Skin of body (tissue), 2 donors: Measurements from ENCODE around the gene CCL8. TPM values are rescaled to one million over a fixed set of nuclear protein-coding genes. Genes with fewer than 3 reads are reported as not detected.

Experiments
- DNase-seq: peaks from one replicate; lab custom pipeline; 2025; lab: John Stamatoyannopoulos, UW
- total RNA-seq: library from RNA; depleted of rRNA; stranded (reverse); fragments of >200 nt; gene quantifications from one replicate; pipeline ENCODE4 v1.2.3, GENCODE V29; 2014

Gene CCL8
- 3.1 TPM for total RNA-seq

DNA sequence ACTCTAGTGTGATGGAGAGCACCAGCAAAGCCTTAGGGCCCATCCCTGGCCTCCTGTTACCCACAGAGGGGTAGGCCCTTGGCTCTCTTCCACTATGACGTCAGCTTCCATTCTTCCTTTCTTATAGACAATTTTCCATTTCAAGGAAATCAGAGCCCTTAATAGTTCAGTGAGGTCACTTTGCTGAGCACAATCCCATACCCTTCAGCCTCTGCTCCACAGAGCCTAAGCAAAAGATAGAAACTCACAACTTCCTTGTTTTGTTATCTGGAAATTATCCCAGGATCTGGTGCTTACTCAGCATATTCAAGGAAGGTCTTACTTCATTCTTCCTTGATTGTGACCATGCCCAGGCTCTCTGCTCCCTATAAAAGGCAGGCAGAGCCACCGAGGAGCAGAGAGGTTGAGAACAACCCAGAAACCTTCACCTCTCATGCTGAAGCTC, at the start of gene CCL8:
Gene CCL8 (plus strand): TSS at position 397 of the 445 bp plus-strand sequence. CDS start 67 bp downstream, outside the sequence.
- peak; percentile 10 for DNase-seq

DNA sequence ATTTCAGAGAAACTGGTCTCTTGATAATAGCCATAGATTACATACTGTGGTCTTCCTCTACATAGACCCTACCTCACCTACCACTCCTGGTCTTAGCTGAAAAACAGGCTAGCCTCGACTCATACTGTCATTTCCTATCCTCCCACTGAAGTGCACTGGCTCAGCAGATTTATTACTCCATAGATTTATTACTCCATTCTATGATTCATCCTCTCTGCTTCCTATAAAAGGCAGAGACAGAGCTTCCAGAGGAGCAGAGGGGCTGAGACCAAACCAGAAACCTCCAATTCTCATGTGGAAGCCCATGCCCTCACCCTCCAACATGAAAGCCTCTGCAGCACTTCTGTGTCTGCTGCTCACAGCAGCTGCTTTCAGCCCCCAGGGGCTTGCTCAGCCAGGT, 49.3 kb upstream of the CCL8 start, which contains the start of gene CCL7:
Gene CCL7 (plus strand): TSS at position 253 of the 400 bp plus-strand sequence. CDS start 70 bp downstream, at position 323.
- DNase-seq, result no peak

DNA sequence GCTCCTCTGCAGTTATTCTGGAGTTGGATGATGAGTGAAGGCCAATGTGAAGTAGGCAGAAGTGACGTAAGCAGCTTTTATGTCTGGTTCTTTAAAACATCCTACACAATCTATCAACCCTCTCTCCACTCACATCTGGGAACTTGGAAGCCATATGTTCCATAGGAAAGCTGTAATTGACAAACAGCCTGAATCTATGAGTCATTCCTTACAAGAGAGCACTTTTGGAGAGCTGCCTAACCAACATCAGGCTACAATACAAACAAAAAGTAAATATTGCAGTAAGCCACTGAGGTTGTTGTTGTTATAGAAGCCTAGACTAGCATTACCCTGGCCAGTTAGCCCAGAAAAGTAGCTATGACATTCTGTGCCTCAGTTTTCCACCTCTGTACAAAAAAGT, 43.4 kb upstream of the CCL8 start:
- peak; percentile 95 for DNase-seq

DNA sequence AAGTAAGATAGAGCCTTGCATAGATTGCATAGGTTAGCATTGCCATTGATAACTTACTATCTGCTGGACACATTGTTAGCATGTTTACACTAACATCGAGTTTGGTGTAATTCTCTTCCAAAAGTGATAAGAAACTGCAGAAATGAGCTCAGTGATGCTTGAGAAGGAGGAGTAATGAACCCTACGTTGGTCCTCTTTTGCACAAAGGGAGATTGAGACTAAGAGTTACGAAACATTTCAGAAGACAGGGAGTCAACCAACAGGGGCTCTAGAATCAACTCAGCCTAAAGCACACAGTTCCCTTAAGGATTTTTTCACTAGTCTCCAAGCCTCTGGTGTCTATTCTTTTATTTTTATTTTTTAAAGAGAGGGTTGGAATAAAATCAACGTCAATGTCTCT, 42.4 kb upstream of the CCL8 start:
- no peak for DNase-seq

DNA sequence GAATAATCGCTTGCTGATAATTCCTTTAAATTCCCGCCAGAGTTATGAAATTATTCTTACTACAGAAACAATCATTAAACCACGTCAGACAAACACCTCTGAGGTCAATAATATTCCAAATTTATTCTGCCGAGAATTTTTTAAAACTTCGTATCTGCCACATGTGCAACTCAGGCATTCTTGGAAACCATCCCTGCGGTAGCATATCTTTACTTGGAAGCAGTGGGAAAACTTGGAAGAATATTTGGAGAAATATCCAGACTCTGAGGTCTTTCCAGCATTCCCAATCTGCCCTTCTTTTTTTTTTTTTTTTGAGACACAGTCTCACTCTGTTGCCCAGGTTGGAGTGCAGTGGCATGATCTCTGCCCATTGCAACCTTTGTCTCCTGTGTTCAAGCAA, 35.7 kb upstream of the CCL8 start:
- no peak for DNase-seq

DNA sequence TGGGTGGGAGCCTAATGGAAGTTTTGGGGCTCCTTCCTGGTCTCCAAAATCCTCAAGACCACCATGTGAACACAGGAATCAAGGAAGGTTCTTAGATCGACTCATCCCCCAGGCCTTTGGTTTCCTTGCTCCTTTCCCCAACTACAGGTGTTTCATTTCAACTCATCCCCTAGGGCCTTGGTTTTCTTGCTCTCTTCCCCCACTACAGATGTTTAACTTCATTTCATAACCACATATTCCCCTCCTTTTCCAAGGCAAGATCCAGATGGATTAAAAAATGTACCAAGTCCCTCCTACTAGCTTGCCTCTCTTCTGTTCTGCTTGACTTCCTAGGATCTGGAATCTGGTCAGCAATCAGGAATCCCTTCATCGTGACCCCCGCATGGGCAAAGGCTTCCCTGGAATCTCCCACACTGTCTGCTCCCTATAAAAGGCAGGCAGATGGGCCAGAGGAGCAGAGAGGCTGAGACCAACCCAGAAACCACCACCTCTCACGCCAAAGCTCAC, 33.9 kb upstream of the CCL8 start, which contains the start of gene CCL11:
Gene CCL11 (plus strand): TSS at position 457 of the 507 bp plus-strand sequence. CDS start 67 bp downstream, outside the sequence.
- no peak for DNase-seq

DNA sequence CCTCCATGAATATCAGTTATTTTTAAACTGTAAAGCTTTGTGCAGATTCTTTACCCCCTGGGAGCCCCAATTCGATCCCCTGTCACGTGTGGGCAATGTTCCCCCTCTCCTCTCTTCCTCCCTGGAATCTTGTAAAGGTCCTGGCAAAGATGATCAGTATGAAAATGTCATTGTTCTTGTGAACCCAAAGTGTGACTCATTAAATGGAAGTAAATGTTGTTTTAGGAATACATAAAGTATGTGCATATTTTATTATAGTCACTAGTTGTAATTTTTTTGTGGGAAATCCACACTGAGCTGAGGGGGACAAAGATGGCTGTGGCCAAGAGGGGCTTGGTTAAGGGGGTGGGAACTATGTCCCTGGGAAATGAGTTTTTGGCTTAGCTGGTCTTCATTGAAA, 31.4 kb upstream of the CCL8 start:
- DNase-seq, result no peak

DNA sequence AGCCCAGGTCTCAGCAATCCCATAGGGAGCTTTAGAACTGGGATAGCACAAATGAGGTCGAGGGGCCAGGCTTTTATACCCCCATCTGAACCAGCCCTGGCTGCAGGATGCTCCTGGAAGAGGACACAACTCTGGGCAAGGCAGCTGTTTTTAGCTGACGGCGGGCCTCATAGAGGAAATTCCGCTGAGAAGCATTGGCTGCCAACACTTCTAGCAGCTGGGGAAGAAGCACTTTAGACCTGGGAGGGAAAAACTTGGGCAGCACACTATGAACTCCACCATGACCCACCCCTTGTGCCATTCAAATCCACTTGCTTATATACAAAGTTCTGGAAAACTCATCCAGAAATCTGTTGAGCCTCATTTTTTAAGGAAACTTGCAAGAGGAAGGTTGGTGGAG, 28.6 kb upstream of the CCL8 start:
- DNase-seq, result no peak

DNA sequence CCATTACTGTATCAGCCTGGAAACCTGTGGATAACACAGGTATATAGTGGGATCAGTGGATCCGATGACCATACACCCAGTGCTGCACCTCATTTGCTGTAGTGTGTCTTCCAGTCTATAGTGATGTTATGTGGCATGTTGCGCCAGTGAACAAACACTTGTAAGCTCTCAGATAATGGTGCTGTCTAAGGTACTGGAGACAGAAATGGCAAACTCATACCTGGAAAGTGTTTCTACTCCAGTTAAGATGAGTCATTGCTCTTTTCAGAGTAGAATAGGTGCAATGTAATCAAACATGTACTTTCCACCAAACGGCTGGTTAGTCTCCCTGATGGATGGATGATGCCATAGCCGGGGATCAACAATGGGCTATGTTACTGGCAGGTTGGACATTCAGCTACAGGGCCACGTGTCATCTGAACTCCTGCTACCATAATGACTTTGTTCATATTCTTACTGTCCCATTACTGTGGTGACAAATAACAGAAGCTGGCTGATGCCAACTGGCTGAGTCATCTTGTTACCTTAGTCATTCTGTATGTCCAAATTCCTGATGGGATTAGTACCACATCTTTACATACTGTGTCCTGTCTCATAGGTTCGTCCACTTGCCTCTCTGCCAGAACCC, 27.4 kb upstream of the CCL8 start:
- no peak for DNase-seq

DNA sequence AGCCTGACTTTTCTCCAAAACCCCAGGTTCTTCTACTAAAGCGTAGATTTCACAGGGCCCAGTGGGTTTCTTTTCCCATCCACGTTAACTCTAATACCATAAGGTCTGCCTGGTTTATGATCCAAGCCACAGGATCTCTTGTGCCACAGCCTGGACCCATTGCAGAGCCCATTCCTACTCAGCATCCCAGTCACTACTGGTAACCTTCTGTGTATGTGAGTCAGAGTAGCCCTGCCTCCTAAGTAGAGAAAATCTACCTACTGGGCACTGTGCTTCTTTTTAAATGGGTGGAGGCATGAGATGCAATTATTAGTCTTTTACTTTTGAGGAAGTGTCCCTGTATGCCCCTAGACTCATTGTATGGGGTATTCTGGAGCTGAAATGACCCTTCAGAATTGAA, 20.2 kb upstream of the CCL8 start:
- no peak for DNase-seq

DNA sequence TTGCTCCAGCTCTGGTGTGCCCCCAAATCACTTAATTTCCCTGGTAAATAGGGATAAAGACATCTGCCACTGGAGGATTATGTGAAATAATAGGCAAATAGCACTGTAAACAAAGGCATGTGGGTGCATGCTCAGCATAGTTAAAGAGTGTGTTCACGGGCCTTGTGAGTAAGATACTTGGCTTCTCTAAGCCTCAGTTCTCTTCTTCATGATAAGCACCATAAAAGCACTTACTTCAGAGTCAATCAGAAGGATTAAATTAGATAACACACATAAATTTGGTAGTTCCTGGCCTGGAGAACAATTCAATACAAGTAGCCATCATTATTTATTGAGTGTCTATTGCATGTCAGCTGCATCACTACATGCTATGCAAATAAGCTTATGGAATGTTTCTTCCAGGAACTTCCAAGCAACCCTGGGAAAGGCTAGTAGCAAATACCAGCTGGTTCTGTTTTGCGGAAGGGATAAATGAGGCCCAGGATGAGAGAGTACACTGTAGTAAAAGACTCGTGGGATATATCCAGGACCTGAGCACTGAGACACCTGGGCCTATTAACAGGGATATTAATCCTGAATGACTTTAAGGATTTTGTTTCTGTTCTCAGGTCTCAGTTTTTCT, 19.2 kb upstream of the CCL8 start:
- DNase-seq, result peak; percentile 57

DNA sequence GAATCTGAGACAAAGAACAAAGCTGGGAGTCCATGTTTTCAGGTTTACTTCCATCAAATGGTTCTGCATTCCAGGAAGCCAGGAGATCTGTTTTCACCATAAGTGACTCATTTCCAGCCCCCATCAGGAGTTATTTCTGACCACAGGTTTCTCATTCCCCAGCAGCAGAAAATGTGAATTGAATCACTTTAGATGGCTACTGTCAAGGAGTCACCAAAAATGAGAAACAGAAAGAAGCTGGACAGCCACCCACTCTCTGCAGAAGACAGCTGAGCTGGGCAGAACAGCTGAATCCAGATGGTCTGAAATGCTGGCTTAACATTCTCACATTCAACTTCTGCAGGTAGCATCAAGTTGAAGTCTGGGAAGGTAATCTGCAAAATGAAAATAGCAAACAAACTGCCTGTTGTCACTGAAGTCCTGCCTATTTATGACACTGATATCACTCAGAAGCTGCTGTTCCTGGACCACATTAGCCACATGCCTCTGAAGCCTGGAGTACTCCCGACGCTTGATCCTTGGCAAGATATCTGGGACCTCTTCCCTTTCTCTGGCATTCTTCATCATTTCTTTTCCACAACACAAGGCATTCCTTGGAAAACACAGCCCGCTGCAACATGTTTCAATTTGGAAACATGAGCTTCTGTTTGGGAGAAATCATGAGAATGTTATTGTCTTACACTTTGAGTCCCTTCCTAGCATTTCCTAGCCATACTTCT, 18.4 kb upstream of the CCL8 start:
- peak; percentile 61 for DNase-seq

DNA sequence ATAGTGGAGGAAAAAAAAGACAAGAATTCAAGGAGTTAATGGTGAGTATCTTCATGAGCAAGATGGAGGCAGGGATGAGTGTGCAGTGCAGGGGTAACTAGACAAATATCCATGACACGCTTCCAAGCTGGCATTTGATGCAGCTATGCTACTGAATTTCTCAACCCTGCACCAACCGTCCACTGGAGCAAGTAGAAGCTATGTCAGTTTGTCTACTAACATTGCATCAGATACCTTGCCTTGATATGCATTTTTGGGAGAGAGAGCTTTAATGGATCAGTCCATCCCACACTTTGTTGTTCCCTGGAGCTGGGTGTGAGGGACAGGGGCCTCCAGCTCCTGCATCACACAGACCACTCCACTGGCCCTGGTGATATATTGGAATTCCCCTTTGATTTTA, 17.2 kb upstream of the CCL8 start:
- DNase-seq, result no peak

DNA sequence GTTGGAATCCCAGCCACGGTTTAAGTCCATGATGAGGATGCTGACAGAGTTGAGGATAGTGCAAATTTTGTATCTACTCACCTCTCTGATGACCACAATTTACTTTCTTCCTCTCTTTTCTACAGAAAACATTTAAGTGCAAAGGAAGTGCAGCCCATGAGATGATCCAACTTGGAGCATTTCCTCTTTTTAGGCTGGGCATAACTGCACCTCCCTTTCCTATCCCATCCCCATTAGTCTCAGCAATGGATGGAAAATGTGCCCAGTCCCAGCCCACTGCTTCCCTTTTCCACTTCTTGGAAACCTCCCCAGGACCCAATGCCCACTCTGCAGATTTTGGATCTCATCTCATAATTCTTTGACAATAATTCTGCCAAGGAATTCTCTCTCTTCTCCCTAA, 16.6 kb upstream of the CCL8 start:
- no peak for DNase-seq

DNA sequence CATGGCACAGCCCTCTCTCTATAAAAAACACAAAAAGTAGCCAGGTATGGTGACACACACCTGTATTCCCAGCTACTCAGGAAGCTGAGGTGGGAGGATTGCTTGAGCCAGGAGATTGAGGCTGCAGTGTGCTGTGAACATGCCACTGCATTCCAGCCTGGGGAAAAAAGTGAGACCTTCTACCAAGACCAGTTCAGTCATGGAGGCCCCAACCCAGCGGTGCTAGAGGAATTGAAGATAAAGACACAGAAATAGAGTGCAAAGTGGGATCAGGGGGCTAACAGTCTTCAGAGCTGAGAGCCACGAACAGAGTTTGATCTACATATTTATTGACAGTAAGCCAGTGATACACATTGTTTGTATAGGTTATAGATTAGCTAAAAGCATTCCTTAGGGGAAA, 15.6 kb upstream of the CCL8 start:
- DNase-seq, result no peak

DNA sequence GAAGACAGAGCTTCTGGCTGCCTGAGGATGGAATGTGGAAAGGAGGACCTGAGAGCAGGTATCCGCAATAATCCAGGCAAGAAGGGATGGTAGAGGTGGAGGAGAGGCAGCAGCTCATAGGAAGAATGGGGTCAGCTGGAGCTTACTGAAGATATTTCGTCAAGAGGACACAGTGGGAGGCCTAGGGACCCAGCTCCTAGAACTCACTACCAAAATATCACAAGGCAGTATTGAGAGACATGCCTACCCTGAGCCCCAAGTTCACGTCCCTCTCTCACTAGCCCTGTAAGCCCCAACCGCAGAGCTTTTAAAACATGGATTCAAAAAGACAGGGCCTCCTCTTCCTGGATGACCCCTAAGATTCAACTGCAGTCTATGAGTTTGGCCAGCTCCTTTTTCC, 14.2 kb upstream of the CCL8 start:
- no peak for DNase-seq

DNA sequence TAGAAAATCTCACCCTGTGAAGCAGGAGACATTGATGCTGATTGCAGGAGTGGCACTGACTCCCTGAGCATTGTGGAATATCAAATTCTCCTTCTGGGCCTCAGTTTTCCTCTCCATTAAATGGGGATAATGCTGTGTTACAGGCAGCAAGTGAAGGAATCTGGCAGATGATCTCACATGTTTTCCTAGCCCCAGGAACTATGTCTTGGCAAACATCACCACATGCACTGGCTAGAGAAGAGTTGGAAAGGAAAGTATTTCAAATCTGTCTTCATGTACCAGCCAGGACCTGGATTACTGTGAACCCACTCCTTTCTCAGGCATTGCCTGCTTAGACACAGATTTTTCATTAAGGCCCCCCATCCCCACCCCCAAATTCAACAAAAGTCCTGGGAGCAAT, 13.6 kb upstream of the CCL8 start:
- no peak for DNase-seq

DNA sequence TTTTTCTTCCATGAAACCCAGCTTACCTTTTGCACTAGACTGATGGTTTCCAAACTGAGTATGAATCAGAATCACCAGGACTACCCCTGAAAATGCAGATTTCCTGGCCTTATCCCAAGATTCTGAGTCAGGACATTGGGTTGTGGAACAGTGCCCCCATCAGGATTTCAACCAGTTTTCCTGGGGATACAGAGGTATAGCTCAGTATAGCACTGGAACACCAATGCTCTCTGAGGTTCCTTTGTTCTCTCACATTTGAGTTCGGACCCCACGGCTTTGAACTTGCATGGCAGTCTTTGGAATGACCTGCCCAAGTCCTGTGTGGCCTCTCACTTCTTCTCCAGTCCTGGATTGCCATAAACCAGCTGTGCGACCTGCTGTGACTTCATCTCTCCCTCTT, 12.8 kb upstream of the CCL8 start:
- no peak for DNase-seq

DNA sequence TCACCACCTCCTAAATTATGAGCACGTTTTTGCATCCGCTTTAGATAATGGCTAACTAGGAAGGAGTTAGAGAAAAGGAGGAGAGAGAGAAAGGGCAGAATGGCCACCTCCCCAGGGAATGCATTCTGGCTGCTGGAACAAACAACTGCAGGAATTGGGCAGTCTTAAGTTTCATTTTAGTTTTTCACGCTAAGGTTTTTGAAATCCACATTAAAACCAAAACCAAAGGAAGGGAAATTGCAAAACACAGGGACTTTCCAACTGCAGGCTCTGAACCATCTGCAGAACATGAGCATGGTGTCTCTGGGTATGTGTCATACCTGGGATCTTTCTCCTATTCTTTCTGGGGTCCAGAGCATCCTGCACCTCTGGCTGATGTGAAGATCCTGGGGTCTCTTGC, 12.1 kb upstream of the CCL8 start:
- DNase-seq, result no peak

DNA sequence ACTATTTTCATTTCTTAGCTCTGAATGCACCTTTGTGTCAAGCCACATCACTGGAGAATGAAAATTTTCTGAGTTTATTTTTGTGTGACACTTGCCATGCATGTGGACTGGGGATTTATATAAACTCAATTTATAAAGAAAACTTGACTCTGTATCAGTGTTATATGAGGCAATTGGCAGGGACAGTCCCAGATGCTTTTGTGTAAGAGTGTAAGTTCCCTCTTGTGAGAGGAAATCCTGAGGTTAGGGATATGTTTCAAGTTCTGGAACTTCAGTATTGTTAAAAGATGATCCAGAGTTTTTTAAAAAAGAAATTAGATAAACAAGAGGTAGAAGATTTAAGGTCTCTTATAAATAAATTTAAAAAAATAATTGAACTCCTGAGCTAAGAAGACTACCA, 10.9 kb upstream of the CCL8 start:
- no peak for DNase-seq

DNA sequence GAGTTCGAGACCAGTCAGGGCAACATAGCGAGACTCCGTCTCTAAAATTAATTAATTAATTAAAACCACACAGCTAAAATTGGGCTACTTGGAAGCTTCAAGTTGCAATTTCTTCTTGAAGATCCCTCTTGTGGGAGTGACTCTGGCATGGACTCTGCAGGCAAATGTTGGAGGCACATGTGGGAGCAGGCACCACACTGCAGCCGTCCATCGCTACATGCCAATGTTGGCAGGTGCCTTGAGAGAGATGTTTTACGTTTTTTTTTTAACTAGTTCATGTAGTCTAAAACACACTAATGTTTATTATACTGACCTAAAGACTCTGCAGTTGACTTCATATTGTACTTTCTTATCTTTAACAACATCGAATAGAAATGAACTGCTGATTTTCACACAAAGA, 7.9 kb upstream of the CCL8 start:
- no peak for DNase-seq

DNA sequence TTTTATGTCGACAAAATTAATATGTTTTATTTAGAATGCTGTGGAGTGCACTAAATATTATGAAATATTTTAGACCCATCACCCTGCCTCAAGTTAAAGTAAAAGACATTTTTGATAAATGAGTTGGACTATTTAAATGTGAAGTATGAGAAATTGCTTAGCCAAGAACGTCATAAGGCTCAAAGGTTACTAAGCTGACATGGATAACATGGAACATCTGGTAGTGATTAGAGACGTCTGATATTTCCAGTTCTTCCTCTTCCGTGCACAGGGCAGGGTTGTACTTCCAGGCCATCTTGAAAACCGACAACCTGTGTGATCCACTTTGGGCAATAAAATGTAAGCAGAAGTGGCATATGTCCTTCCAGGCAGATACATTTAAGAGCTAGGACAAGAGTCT, 7.2 kb upstream of the CCL8 start:
- no peak for DNase-seq
